ENCODE measurements around the gene SLC6A3.

SLC6A3 gene

DNA sequence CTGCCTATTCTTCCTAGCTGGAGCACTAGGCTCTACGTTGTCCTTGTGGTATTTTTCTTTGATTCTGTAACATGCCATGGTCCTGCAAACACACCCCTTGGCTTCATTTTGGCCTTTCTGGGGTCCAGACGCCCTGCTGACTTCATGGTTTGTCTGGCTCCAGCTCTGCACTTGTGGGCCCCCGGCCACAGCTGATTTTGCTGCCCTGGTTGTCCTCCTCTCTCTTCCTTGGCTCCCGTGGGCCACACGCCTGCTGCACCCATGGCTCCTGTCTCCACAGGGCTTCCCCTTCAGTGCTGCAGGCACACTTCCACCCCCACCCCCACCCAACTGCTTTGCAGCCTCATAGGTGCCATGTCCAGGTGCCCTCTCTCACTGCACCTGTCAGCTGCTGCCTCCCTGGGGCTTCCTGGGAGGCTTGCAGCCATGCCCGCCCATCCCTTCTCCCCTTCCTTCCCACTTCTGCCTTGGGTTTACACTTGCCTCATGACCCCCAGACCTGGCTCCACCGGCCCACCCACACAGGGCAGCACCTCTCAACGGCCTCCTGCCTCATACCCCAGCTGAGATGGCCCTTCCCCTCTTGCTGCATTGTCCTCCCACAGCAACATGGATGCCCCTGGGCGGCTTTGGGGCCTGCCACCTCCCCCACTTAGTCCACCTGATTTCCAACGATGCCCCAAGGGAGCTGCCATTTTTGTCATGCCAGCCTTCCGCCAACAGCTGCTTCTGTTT, 25.6 kb downstream of the SLC6A3 start:
- DNase-seq: no peak

DNA sequence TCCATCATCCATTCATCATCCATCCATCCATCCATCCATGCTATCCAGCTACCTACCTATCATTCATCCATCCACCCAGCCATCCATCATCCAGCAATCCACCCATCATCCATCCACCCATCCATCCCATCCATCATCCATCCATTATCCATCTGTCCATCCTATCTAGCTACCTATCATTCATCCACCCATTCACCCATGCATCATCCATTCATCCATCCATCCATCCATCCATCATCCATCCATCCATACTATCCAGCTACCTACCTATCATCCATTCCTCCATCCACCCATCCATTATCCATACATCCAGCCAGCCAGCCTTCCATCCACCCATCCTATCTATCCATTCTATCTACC, 26.3 kb downstream of the SLC6A3 start:
- no peak for DNase-seq

- DNase-seq: no peak
Observed at GRCh38 chr5:1418238-1418920, 26.9 kb downstream of the SLC6A3 start.

- DNase-seq: no peak
Observed at GRCh38 chr5:1417586-1418225, 27.5 kb downstream of the SLC6A3 start.

DNA sequence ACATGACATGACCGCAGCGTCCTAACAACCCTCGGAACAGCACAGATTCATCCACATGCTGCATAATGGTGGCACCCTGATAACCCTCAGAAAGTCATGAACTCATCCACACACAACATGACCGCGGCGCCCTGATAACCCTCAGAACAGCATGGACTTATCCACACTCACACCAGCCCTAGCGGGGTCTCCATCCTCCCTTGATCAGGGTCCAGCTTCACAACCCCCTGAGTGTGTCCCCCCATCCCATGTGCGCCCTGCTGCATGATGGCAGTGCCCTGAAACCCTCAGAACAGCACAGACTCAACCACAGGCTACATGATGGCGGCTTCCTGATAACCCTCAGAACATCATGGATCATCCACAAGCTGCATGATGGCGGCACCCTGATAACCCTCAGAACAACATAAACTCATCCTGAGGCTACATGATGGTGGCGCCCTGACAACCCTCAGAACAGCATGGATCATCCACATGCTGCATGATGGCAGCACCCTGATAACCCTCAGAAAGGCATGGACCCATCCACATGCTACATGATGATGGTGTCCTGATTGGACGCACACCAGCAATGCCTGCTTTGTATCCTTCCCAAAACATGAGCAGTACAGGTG, 28.3 kb downstream of the SLC6A3 start:
- DNase-seq: no peak

- DNase-seq: no peak
Observed at GRCh38 chr5:1415626-1416360, 29.4 kb downstream of the SLC6A3 start.

- no peak for DNase-seq
Observed at GRCh38 chr5:1415059-1415425, 30.2 kb downstream of the SLC6A3 start.

DNA sequence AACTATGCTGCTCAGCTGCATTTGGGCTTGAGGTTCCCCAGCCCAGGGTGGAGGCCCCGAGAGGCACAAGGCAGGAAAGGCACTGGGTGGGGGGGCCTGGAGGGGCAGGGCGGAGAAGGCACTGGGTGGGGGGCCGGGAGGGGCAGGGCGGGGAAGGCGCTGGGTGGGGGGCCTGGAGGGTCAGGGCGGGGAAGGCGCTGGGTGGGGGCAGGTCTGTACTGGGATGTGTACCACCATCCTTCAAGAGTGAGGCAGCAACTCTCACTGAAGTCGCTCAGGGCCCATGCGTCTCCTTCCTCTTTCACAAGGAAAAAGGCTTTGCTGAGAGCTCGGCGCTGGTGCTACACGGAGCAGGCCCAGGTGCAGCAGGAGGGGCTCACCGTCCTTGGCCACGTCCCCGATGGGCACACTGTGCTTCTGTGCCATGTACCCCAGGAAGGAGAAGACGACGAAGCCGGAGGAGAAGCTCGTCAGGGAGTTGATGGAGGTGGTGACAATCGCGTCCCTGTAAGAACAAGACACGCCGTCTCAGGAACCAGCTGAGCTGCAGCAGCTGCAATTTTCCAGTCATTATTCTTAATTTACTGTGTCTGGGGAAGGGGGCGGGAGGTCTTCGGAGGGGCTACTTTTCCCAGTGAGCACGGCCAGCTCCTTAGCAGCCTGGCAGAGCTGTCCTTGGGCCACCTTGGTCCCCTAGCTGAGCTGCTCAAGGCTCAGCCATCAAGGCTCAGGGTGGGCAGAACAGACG, 30.8 kb downstream of the SLC6A3 start:
- no peak for DNase-seq

DNA sequence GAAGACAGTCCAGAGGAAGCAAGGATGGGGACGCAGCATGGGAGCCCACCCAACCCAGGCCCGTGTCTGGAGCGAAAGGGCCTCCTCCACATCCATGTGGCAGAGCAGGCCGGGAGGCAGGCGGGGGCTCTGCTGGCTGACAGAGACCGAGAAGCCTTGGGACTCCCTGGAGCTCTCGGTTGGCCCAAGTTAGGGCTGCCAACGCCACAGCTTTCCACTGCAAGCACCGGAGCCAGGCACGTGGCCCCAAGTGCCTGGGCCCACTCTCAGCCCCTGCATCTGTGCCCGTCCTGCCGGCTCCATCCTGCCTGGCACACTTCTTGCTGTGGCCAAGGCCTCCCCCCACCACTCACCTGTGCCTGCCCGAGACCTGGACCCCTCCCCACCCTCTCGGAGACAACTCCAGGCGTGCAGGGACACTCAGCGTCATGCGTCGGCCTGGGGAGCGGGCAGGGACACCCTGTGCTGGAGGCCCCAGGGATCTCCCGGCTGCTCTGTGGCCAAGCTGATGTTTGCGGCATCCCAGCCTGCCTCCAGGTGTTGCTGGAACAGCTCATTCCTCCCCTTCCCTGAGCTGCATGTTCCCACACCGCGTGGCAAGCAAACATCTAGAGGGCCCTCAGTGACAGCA, 31.5 kb downstream of the SLC6A3 start:
- DNase-seq: no peak

- no peak for DNase-seq
Observed at GRCh38 chr5:1413211-1413610, 32.0 kb downstream of the SLC6A3 start.

DNA sequence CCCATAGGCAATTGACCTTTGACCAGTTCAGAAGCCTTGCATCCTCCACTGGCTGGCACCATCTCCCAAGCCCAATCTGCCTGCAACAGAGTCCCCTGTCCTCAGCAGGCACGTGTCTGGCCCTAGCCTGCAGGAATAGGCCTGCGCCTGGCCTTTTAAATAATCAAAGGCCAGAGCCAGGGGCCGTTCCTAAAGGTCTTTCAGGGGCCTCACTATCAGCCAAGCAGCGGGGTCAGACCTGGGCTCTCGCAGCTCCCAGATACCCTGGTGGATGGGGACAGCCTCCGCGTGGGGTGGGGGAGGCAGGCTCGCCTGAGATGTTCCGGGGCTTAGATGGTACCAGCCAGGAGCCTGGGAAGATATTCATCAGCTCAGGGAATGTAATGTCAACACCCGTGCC, 32.6 kb downstream of the SLC6A3 start:
- DNase-seq: no peak

- no peak for DNase-seq
Observed at GRCh38 chr5:1412163-1412562, 33.1 kb downstream of the SLC6A3 start.

DNA sequence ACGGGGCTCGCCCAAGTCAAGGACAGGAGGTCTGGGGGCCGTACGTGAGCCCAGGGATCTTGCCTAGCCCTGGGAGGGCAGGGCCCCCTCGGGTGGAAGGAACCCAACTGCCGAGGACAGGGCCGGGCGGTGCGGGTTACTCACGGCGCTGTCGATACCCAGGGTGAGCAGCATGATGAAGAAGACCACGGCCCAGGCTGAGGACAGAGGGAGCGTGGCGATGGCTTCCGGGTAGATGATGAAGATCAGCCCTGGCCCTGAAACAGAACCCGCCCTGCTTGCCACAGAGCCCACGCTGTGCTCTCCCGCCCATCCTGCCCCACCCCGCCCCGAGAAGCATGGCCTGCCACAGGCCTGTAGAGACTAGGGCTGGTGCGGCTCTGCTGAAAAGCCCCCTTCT, 34.1 kb downstream of the SLC6A3 start:
- DNase-seq: no peak

GRCh38 chr5:1410156-1411014, 34.9 kb downstream of the SLC6A3 start:
- no peak for DNase-seq

- DNase-seq: no peak
Observed at GRCh38 chr5:1409381-1410110, 35.7 kb downstream of the SLC6A3 start.

DNA sequence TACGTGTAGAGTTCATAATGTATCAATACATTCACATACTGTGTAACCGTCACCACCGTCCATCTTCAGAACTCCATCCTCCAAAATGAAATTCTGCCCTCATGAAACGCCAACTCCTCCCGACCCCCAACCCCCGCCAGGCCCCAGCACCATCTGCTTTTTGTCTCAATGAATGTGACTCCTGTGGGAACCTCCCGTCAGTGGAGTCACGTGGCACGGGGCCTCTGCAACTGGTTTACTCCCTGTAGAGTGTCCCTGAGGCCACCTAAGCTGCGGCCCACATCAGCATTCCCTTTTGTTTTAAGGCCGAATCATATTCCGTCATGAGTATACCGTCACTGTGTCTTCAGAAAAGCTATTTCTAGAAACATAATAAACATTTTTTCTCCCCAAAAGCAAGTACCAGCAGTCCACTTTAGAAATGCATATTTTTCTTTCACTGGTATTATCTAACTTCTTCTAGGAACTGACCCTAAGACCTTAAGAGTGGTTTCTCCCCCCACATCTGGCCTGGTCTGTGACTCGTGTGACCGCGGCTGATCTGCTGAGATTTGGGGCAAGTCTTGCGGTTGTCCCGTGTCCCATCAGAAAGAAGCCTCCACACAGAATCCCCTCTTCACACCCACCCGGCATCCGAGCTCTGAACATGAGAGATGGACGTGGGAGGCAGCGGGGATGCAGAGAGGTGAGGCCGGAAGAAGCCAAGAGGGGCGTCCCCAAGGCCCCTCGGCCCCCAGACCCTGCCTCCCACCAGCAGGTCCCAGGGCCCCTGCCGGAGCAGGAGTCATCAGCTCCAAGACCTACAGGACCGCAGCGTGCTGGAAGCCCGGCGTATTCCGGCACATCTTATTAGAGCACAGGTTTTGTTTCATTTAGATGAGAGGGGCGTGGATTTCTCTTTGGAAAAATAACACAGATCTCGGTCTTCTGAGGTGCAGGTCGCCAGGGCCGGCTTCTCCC, 38.3 kb downstream of the SLC6A3 start:
- DNase-seq: no peak

- DNase-seq: no peak
Observed at GRCh38 chr5:1405539-1406530, 39.4 kb downstream of the SLC6A3 start.

GRCh38 chr5:1405121-1405520, 40.1 kb downstream of the SLC6A3 start:
- DNase-seq: no peak
